ENCODE results near the gene GALNT2. TPM values are rescaled to one million over a fixed set of nuclear protein-coding genes. Genes with fewer than 3 reads are reported as not detected.

The GALNT2 gene
- total and polyA plus RNA-seq, 2 experiments from 2014 or later, result 96.7 to 143 TPM

DNA sequence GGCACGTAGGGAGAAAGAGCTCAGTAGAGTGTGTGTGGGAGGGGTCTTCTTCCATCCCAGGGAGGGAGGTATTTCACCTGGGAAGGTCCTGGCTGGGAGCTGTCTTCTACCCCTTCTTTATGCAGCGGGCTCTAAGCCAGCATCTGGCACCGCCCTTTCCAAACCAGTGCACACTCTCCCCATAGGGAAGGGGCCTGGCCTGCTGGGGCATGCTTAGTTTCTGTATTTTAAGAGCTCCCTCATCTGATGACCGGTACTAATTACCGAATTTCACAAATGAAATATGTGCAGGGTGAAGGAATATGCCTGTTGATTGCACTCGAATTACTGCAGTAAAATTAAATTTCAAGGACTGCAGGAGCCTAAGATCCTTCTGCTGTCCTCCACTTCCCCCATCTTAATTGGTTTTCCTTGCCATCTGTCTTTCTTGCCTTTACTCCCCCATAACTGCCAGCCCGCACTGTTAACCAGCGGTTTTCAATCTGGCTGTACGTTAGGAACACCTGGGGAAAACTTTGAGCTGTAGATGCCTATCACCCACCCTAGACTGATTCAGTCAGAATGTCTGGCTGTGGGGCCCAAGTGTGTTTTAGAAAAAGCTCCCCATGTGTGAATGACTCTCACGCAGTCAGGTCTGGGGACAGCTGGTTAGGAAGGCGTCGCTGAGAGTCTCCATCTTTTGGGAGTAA lies 20.1 kb downstream of the GALNT2 start:
- TF ChIP-seq, protein P1, sequence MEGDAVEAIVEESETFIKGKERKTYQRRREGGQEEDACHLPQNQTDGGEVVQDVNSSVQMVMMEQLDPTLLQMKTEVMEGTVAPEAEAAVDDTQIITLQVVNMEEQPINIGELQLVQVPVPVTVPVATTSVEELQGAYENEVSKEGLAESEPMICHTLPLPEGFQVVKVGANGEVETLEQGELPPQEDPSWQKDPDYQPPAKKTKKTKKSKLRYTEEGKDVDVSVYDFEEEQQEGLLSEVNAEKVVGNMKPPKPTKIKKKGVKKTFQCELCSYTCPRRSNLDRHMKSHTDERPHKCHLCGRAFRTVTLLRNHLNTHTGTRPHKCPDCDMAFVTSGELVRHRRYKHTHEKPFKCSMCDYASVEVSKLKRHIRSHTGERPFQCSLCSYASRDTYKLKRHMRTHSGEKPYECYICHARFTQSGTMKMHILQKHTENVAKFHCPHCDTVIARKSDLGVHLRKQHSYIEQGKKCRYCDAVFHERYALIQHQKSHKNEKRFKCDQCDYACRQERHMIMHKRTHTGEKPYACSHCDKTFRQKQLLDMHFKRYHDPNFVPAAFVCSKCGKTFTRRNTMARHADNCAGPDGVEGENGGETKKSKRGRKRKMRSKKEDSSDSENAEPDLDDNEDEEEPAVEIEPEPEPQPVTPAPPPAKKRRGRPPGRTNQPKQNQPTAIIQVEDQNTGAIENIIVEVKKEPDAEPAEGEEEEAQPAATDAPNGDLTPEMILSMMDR (IDR thresholded peaks at IDR 0.05; ENCODE audit: poor library complexity), result no peak
- no peak for TF ChIP-seq EZH2 (IDR thresholded peaks at IDR 0.05; ENCODE audit: borderline replicate concordance)
- TF ChIP-seq EZH2phosphoT487 (IDR thresholded peaks at IDR 0.05; ENCODE audit: low read depth, severe bottlenecking, unreplicated experiment), result no peak
- peaks cover 88% of the 10 kb centered on the region for H3K79me2 ChIP-seq
- H3K36me3 ChIP-seq (replicated peaks; ENCODE audit: insufficient read depth, low read depth), result no peaks in the 10 kb centered on the region
- H2AFZ ChIP-seq, result no peak overlapping the region
- H3K9me3 ChIP-seq (ENCODE audit: low read depth), result no peaks in the 10 kb centered on the region
- 90% methylated on average over 12 of the region's 12 CpGs for WGBS (ENCODE audit: low lambda C conversion rate, missing lambda C conversion rate)
- peaks cover 39% of the 10 kb centered on the region for H3K4me1 ChIP-seq (ENCODE audit: insufficient read depth)
- H3K27ac ChIP-seq, result no peak overlapping the region
- no peaks in the 10 kb centered on the region for H3K9me2 ChIP-seq (replicated peaks; ENCODE audit: insufficient read depth)
- H3K4me2 ChIP-seq, result no peak overlapping the region
- DNase-seq (ENCODE audit: low spot score), result no peak
- peaks cover 18% of the 10 kb centered on the region for H4K20me1 ChIP-seq (ENCODE audit: insufficient read depth, poor library complexity, severe bottlenecking)
- no peak overlapping the region for H3K4me3 ChIP-seq
- H3K27me3 ChIP-seq, result no peaks in the 10 kb centered on the region

DNA sequence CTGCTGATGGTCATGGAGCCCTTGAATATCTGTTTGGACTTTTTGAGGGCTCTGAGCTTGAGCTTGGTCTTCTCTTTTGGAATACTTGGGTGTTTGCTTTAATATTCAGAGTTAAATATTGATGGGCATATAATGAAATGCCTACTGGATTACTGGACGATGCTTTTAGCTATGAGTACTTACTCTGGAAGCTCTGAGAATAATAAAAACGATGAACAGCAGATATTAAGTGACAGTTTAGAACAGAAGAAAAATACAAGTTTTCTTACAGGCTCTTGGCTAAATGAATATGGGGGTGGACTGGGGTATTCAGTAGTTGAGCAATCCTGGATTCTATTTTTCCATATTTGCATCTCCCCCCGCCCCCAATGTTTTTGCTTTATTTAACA lies 20.7 kb downstream of the GALNT2 start:
- Histone ChIP-seq H3K4me1 (ENCODE audit: insufficient read depth) (peaks cover 39% of the 10 kb centered on the region), H3K27ac (no peak overlapping the region), H3K36me3 (replicated peaks; ENCODE audit: insufficient read depth, low read depth) (no peaks in the 10 kb centered on the region), H3K79me2 (peaks cover 88% of the 10 kb centered on the region), H3K9me3 (ENCODE audit: low read depth) (no peaks in the 10 kb centered on the region), H3K9me2 (replicated peaks; ENCODE audit: insufficient read depth) (no peaks in the 10 kb centered on the region), H3K4me3 (no peak overlapping the region), H3K27me3 (no peaks in the 10 kb centered on the region), H2AFZ (no peak overlapping the region), H3K4me2 (no peak overlapping the region), H4K20me1 (ENCODE audit: insufficient read depth, poor library complexity, severe bottlenecking) (peaks cover 12% of the 10 kb centered on the region)
- WGBS (ENCODE audit: low lambda C conversion rate, missing lambda C conversion rate), result 74% methylated on average over 3 of the region's 3 CpGs
- DNase-seq (ENCODE audit: low spot score), result no peak
- TF ChIP-seq, protein P1 (IDR thresholded peaks at IDR 0.05; ENCODE audit: poor library complexity), result no peak

DNA sequence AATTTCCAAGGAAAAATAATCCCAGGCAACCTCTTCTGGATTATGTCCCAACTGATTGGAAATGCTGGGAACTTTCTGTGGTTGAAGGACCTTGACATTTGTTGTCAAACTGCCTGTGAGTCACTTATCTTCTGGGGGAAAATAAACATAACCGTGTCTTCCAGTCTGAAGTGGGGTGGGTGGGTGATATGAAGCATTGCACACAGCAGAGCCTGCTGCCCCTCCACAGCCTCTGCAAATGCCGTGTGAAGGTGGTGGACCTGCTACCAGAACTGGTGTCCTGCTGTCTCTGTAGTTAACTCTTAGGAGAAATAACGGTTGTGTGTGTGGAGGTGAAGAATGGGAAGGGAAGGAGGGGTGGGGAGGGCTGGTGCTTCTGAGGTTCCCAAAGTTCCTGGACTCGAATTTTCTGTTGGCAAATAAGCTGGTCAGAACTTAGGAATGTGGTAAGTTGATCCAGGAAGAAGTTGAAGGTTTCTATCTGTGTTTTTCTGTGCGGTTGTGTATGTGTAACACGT lies 23.2 kb downstream of the GALNT2 start:
- 46% methylated on average over 6 of the region's 6 CpGs for WGBS (ENCODE audit: low lambda C conversion rate, missing lambda C conversion rate)
- Histone ChIP-seq H3K27ac (peak overlapping the region; percentile 49), H3K36me3 (replicated peaks; ENCODE audit: insufficient read depth, low read depth) (no peaks in the 10 kb centered on the region)

More for the DNA sequence above, 23.2 kb downstream of the GALNT2 start:
- Histone ChIP-seq H3K4me2 (peak overlapping the region; percentile 46), H3K9me3 (ENCODE audit: low read depth) (no peaks in the 10 kb centered on the region), H3K4me3 (no peak overlapping the region), H3K79me2 (peaks cover 90% of the 10 kb centered on the region), H3K27me3 (no peaks in the 10 kb centered on the region), H4K20me1 (ENCODE audit: insufficient read depth, poor library complexity, severe bottlenecking) (peaks cover 15% of the 10 kb centered on the region), H3K4me1 (ENCODE audit: insufficient read depth) (peaks cover 23% of the 10 kb centered on the region), H2AFZ (no peak overlapping the region), H3K9me2 (replicated peaks; ENCODE audit: insufficient read depth) (no peaks in the 10 kb centered on the region)
- DNase-seq (ENCODE audit: low spot score), result peak; percentile 16
- TF ChIP-seq EZH2phosphoT487 (IDR thresholded peaks at IDR 0.05; ENCODE audit: low read depth, severe bottlenecking, unreplicated experiment) (no peak), EZH2 (IDR thresholded peaks at IDR 0.05; ENCODE audit: borderline replicate concordance) (no peak)
- TF ChIP-seq, protein P1 (IDR thresholded peaks at IDR 0.05; ENCODE audit: poor library complexity), result no peak
